HUDEP-2 (cell line): ENCODE data around the gene SSPN.

ENCODE experiments used
- DNase-seq, 76 experiments: peaks; one replicate each; lab custom pipeline; 2025; ENCODE audit not compliant: unreplicated experiment in 76 of 76; lab: John Stamatoyannopoulos, UW

SSPN gene

DNA sequence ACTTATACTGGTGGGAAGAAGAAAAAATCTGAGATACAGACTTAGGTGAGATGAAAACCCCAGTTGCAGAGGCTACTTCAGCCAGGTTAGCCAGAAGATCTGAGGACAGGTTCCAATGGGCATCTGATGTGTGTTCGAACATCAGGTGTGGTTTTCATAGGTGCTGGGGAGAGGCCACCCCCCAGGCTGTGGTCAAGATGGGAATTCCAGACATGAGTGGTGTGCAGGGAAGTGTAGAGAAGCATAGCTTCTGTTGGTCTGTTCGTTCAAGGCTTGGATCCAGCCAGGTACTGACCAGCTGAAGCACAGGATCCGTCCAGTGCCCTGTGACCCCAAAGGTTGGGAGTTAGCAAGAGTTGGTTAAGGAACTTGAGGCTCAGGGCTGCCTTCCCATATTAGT lies 85.5 kb downstream of the SSPN start:
- no peak for DNase-seq

- no peak for DNase-seq
Measured at GRCh38 chr12:26281320-26281719, 85.9 kb downstream of the SSPN start.

GRCh38 chr12:26282339-26282940 lies 87.1 kb downstream of the SSPN start:
- DNase-seq = no peak

DNA sequence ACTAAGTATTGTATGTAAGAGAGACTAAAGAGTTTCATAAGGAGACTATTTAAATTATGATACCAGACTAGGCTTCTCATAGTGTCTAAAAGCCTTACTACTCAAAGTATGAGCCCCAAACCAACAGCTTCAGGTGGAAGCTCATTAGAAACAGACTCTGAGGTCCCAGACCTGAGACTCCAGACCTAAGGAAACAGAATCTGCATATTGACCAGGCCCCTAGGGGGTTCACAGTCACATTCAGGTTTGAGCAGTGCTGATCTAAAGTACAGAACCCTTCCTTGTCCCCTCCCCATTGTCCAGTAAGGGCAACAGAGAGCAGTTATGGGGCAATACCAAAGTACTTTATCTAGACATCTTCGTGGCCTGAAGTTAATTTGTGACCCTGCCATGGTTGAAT lies 87.7 kb downstream of the SSPN start:
- DNase-seq = no peak

- no peak for DNase-seq
Measured at GRCh38 chr12:26283617-26284016, 88.2 kb downstream of the SSPN start.

DNA sequence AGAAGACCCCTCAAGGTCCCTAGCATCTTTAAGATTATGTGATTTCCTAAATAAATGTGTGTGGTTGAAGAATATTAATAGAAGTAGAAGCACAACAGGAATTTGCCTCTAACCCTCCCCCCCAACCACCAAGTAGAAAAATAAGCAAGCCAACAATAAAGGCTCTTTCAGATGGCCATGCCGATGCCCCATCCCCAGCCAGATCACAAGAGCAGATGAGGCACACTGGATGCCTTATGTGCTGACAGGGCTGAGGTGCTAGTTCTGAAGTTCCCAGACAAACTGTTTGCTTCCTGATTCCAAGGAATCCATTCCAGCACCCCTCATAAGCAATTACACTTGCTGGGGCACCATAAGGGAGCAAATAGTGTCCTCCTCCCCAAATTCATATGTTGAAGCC lies 90.0 kb downstream of the SSPN start:
- DNase-seq = no peak

- DNase-seq = no peak
Measured at GRCh38 chr12:26286186-26286585, 90.8 kb downstream of the SSPN start.

DNA sequence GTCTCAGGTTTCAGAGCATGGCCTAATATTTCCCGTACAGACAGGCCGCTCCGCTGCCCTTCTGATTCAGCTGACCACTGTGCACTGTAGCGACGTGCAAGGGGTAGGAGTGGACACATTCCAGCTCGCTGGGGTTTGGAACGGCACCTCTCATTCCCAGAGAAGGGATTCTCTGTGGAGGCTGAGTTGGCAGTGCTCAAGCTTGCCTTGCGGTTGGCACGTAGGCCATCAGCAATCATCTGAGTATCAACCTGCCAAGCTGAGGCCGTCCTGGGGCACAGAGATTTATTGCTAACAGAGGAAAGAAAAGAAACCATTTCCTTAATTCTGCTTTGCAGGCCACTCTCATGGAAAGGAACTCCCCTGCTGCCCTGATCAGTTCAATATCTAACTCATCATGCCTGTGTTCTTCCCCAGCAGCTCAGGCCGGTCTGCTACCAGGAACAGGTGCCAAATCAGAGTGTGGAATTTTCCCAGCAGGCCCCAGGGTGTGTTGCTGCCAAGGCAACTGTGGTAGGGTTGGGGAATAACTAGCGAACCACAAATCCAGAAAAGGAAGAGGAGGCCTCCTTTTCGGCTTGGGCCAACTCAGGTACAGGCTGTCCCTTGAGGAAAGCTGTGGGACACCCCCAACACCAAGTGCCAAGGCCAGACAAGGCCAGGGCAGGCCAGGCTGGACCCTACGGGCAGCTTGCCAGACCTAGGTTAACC lies 92.5 kb downstream of the SSPN start:
- DNase-seq = no peak

DNA sequence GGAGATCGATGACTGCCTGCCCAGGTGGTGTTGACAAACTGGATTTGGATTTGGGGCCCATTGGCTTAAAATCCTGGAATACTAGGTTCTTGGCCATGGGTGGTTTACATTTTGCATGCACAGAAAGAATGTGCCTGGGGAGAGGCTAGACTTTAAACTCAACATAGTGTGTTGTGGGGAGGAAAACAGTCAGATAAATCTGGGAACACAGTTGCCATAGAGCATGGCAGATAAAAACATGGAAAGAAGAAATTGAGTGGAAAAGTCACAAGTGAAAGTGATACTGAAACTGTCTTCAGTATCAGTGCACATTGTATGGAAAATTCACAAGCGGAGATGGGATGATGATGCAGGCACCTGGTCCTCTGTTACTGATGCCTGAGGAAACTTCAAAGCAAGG lies 95.2 kb downstream of the SSPN start:
- no peak for DNase-seq

DNA sequence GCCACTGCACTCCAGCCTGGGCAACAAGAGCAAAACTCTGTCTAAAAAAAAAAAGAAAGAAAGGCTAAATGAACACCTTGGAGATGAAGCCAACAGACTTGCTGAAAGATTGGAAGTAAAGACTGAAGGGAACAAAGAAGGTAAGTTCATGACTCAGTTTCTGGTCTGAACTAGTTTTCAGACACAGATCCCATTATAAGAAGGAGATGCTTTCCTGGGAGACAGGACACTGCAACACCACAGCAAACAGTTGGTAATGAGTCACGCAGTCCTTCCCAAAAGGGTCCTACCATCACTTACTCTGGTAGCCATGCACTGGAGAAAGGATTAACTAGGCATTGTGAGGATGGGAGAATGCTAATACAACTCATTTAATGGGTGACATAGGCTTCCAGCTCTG lies 97.2 kb downstream of the SSPN start:
- no peak for DNase-seq

GRCh38 chr12:26293612-26294011 lies 98.2 kb downstream of the SSPN start:
- no peak for DNase-seq

DNA sequence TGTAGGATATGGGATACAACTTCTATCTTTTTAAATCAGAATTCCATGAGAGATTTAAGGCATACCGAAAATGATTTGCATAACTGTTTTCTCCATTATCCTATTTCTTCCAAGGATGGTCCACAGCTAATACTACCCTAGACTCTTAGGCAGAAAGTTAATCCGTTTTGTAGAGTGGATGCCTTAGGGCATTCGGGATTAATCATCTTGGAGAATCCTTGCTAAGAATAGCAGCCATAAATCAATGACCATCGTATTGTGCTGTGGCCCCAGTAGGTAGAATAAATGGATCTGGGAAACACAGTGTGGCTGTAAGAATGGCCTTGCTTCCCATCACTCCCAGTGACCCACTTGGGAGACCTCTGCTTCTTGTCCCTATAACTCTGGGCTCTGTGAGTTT lies 99.6 kb downstream of the SSPN start:
- DNase-seq = no peak

DNA sequence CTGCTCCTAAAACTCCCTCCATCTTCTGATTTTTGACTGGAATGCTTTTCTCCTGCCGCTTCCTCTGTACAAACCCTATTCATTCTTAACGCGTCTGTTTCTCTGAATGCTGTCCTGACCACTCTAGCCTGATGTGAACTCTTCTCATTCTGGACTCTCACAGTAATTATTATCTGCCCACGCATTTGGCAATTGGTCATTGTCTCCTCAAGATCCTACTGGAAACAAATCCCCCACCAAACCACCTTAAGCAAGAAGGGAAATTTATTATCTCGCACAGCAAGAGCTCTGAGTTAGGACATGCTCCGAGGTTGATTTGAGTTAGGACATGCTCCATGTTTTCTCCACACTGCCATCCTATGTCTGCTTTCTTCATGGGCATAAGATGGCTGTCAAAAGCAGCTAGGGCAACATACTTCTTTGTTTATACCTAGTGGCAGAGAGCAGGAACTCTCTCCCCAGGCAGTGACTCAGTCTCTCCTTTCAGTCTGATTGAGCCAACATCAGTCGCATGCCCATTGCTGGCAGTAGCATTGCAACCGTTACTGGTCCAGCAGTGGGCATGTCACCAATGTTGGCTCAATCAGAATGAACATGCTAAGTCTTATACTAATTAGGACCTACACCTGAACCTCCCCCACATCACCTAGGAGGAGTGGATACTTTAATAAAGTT lies 102.2 kb downstream of the SSPN start:
- DNase-seq = no peak

DNA sequence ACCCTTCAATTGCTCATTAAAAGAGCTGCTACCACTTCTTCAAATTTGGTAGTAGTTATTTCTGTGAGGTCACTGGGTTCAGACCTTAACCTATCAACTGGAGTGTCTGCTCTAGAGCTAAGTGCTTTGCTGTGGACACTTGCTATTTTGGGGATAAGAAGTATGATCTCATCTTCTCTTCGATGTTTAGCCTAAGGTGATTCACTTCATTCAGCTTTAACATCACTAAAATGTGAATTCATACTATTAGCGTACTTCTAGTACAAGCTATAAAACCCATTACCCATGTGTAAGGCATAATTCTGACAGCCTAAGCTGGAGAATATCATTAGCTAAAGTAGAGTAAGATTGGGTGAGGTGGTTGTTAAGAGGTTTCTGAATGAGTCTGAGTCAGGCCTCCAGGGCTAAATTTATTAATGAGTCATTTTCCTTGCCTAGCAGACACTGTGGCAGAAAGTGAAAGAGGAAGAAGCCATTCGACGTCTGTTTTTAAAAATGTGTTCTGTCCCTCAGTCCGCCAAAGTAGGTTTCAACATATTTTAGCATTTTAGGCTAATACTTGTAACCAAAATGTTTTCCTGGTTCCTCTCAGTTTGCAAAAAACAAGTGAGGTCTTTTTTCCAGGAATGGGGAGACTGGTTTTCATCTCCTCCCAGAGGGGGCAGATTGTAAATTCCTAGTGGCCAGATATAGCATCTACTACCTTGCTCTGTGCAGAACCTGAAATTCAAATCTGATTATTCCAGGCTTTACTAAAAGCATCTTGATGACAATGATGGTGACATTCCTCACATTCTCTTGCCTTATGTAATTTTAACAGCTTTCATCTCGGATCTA lies 103.6 kb downstream of the SSPN start:
- peak in 5 of 76 experiments; percentile 2 to 33 (median 18) for DNase-seq

DNA sequence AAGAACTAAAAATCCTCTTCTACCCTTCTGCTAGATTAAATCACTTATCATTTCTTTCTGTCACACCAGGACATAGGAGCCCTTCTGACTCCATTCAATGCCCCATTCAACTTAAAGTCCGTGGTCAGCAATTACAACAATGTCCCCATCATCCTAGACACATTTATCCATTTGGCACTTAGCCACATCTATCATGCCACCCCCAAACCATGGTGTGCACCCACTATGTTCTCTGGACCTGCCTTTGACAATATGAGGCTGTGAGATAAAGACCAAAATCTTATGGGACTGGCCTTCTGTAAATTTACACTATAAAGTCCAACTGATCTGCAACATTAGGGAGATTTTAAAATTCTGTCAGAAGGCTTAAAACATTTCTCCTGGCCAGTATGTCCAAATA lies 104.4 kb downstream of the SSPN start:
- peak in 1 of 76 experiments; percentile 3 for DNase-seq
